Stimulated activated CD8-positive, alpha-beta memory T cell treated with anti-CD3 and anti-CD28 coated beads, Interleukin-4, amount 100 ng/mL, for 24 hours (primary cell): ENCODE measurements around the gene ATXN7L3B.
"Not testable (repeated sequence)": the region's sequence is repeated elsewhere in the genome, so short reads cannot be mapped to it uniquely, and the experiment has no call there.

Source experiments
- DNase-seq: peaks from one replicate; pipeline ENCODE4 v3.0.0-alpha.2; 2020; ENCODE audit warnings: low read depth

Gene ATXN7L3B

GRCh38 chr12:74537707-74538385 lies at the start of gene ATXN7L3B:
Gene ATXN7L3B (plus strand): TSS chr12:74537835. CDS start chr12:74538113, 278 bp downstream.
- DNase-seq, result peak; percentile 91

- no peak for DNase-seq
Observed at GRCh38 chr12:74488134-74488533, 49.5 kb upstream of the ATXN7L3B start.

DNA sequence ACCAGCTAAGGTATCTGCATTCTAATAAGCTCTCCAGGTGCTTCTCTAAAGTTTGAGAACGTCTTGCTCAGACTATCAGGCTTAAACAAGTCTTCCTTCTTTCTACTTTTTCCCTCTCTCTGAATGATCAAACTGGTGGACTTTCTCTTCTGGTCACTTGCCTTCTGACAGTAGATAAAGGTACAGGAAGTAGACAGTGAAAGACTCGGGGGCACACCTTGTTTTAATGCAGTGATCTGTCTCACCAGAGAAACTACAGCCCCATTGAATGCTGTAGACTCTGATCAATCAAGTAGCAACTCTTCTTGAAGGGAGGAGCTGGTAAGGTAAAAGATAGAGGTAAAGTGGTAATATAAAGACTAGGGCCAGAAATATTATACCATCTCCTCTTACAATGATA lies 48.1 kb upstream of the ATXN7L3B start:
- DNase-seq, result no peak

DNA sequence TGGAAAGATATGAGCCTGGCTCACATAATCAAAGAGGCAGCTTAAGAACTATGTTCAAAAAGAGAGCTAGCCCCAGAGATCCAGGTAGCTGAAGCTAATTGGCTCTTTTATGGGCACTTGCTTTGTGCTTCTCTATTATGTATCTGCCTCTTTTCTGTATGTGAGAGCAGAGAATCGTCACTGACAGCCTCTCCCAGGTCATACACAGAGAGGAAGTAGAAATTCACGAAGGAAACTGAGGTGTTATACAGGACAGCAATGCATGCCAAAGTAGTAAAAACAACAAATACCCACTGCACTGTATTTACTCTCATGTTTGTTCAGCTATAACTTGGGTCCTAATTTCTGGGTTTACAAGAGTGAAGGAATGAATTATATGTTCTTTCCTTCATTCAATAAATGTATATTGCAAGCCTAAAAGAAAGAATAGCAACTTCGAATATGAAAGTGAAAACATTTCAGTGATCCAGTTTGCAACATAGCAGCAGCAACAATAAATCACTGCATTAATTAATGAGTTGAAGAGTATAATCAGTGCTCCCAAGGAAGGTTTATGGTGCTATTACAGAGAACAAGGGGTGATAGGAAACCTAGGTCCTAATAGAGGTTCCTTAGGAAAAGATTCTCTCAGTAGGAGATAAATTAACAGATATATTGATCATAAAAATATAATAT lies 47.1 kb upstream of the ATXN7L3B start:
- no peak for DNase-seq

GRCh38 chr12:74491374-74491773 lies 46.3 kb upstream of the ATXN7L3B start:
- DNase-seq, result no peak

DNA sequence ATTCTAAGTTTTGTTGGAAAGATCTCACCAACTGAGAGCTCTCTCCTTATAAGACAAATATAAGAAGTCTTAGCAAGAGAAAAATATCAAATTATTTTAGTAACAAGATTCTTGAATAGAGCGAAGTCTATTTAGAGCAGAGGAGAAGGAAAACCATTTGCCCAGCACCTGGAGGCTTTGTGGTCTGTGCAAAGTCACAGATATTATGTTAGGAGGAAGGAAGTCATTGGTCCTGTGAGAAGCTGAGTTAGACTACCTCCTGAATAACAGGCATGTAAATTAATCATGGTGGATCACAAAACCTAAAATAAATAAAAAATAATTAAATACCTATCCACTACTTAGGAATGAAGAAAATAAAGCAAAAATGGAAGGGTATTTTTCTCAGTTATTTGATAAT lies 38.4 kb upstream of the ATXN7L3B start:
- DNase-seq, result no peak

DNA sequence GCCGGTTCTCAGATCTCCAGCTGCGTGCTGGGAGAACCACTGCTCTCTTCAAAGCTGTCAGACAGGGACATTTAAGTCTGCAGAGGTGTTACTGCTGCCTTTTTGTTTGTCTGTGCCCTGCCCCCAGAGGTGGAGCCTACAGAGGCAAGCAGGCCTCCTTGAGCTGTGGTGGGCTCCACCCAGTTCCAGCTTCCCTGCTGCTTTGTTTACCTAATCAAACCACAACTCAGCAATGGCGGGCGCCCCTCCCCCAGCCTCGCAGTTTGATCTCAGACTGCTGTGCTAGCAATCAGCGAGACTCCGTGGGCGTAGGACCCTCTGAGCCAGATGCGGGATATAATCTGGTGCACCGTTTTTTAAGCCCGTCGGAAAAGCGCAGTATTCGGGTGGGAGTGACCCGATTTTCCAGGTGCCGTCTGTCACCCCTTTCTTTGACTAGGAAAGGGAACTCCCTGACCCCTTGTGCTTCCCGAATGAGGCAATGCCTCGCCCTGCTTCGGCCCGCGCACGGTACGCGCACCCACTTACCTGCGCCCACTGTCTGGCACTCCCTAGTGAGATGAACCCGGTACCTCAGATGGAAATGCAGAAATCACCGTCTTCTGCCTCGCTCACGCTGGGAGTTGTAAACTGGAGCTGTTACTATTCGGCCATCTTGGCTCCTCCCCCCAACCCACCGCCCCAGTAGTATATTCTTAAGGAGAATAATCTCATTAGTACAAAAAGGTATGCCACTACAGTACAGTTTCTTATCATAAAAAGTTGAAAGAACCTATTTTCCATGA lies 28.6 kb upstream of the ATXN7L3B start:
- not testable (repeated sequence) for DNase-seq

DNA sequence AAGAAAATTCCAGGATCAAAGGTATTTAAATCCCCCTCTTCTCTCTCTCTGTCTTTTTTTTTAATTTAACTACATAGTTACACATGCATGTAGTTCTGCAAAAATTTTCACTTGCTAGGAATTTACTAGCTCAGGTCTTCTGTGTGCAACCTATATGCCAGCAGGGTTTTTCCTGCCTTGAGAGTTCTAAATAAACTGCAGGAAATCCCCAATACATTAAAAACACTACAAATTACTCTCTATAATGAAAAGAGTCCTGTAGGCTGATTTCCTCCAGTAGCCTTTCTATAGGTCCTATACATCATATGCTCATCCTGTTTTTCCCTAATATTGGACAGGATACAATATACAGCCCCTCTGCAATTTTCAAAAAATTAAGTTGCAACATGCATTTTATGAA lies 27.7 kb upstream of the ATXN7L3B start:
- DNase-seq, result no peak

DNA sequence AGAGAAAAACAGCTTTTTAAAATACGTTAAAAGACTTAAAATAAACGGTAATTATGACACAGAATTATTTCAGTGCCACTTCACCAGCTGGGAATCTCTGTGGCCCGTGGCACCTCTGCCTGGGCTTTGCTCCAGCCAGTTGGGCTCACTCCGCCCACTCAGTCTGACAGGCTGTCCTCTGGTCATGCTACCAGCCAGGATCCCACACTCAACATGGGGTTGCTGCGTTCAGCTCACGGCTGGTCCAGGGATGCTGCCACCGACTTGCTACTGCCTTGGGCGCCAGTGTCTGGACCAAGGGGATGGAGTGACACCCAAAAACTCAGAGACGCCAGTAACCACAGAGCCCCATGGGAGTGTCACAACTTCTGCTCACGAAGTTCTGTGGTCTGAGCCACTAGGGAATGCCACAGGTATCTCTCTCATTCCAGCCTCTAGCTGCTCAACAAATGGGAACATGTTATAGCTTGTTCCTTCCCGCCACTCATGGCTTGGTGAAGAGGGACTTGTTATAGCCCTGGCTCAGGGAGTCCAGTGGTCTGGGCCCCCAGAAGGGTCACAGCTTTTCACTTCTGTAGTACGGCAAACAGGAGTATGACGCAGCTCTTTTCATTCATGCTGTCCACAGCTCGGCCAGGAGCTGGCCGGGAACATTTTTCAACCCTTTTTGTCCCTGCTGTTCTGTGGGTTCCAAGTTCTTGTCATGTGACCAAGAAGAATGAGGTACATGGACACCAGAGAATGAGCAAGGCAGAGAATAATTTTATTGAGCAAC lies 23.4 kb upstream of the ATXN7L3B start:
- no peak for DNase-seq

- DNase-seq, result no peak
Observed at GRCh38 chr12:74515849-74516248, 21.8 kb upstream of the ATXN7L3B start.

DNA sequence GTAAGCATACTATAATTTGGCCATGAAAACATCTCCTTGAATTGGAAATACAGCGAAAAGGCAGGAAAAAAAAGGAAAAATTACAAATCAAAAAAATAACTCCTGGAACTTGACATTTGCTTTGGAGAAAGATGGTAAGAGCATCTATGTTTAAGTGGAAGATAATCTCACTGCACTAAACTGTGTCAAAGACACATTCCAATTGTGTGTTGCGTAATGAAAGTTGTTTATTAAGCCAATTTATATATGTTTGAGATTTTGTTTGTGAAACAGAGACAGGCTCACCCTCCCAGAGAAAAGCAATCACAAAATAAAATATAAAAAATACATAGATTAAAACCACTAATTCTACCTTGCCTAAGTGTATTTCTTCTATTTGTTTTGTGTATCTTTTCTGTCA lies 11.1 kb upstream of the ATXN7L3B start:
- no peak for DNase-seq

- no peak for DNase-seq
Observed at GRCh38 chr12:74527491-74527890, 10.1 kb upstream of the ATXN7L3B start.

DNA sequence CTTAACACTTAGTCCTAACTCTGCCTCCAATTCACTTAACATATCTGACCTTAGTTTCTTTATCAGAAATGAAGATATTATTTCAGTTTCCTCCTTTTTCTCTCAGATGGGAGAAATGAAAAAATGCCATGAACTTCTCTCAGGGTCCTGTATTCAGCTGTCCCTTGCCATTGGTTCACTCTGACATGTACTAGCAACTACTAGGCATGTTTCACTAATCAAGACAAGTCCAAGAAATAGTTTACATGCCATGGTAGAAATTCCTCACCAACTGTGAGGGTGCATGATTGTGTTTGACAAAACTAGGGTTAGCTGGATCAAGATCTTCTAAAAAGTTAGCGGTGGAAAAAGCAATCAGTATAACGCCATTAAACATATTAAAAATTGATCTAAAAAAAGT lies 7.0 kb upstream of the ATXN7L3B start:
- no peak for DNase-seq

GRCh38 chr12:74535536-74535935 lies 2.1 kb upstream of the ATXN7L3B start:
- DNase-seq, result no peak

DNA sequence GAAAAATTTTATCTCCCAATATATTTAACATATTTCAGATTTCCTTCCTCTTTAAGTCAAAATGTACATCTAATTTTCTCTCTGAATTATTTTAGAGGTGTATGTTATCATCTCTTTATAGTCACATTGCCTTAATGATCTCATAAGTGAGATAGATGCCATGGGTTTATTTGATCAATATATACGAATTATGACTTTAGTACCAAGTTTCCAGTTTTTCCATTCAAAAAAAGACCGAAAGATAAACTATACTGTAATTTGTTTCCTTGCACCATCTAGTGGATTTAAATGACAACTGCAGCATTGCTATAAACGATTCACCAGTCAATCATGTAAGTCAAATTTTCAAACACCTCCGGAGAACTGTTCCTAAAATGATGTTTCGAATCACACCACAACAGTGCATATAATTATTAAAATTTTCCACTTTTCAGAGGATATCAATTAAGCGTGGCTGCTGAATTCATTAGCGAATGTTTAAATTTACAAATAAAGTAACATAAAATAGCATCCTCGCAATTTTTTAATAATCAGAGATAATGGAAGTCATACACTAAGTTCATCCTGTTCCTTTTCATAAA lies 419 bp upstream of the ATXN7L3B start:
- no peak for DNase-seq

DNA sequence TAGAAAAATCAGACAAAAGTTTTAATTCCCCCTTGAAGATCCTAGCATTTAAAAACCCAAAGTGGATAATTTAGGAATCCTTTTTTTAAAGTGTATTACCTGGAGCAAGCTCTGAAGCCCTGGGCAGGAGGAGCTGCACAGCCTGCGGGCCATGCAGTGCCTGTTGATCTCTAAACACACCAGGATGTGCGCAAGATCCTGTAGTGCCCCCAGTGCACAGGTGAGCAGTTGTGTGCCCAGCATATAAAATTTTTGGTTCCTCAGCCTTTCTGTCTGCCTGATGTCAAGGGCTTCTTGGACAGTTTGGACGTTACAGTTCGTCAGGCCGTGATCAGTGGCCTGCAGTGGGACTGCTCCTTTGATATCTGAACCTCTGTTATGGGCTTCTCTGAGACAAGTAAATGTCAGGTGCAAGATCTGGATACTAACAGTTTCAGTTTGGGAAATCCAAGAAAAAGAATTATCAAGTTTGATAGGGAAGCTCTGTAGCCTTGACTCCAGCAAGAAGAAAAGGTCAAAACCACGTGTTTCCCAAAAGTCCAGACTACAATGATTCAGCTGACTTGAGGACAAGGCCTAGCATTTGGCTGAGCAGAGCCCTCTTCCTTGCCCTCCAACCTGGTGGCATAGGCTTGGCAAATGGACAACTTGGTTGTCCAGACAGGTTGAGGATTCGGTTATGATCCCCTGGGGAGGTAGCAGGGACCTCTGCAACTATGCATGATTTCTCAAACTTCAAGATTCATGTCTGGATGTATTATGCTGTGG lies 1.0 kb downstream of the ATXN7L3B start:
- no peak for DNase-seq

GRCh38 chr12:74539261-74539660 lies 1.6 kb downstream of the ATXN7L3B start:
- no peak for DNase-seq

GRCh38 chr12:74539765-74540526 lies 2.3 kb downstream of the ATXN7L3B start:
- DNase-seq, result no peak

DNA sequence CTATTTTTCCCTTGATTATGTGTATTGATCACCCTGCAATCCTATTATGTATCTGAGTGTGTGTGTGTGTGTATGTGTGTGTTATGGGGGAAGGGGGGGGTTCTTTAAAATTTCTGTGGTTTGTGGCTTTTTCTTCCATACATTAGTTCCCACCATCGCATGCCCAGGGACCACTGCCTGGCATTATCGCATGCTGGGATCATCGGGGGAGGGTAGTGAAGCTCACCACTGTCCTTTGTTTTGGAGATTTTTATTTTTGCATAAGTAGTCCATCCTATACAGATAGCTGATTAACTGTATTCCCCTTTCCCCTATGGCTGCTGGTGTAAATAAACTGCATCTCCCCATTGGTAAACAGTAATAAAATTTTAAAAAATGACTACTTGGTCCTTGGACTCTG lies 3.4 kb downstream of the ATXN7L3B start:
- no peak for DNase-seq

DNA sequence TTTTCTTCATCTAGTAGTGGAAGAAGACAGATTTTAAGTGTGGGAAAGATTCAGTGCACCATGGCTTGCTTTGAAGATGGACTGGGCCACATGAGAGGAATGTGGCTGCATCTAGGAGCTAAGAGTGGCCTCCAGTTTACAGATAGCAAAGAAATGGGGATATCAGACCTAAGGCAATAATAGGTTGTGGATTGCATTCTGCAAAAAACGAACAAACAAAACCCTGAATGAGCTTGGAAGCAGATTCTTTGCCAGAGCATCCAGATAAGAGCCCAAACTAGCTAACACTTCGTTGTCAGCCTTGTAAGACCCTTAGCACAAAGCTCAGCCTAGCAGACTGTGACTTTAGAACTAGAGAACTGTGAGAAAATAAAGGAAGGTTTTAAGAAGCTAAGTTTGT lies 9.6 kb downstream of the ATXN7L3B start:
- DNase-seq, result no peak
